Measurements from ENCODE around the gene UBASH3A. TPM values are rescaled to one million over a fixed set of nuclear protein-coding genes. Genes with fewer than 3 reads are reported as not detected.

UBASH3A gene
- total and polyA plus RNA-seq, 12 donors, result 0.09 to 1.2 (median 0.44) TPM; not detected in 2

DNA sequence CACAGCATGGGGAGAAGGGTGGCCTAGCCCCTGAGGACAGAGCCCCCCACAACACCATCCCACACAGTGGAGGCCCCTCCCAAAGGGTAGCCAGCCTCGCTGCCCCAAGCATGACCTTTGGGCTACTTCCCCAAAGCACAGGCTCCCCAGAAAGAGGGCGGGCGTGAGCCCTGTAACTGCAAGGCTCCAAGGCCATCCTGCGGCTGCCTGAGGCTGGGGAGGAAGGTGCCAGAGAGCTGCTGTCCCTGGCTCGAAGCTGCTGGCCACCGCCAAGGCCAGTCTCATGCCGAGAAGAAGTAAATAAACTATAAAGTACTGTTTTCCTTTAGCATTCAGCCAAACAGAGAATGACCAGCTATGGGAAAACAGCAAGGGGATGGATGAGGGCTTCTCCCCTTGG is 27.5 kb downstream of the UBASH3A start:
- no peak for TF ChIP-seq POLR2A (IDR thresholded peaks at IDR 0.05)
- TF ChIP-seq, protein P1, sequence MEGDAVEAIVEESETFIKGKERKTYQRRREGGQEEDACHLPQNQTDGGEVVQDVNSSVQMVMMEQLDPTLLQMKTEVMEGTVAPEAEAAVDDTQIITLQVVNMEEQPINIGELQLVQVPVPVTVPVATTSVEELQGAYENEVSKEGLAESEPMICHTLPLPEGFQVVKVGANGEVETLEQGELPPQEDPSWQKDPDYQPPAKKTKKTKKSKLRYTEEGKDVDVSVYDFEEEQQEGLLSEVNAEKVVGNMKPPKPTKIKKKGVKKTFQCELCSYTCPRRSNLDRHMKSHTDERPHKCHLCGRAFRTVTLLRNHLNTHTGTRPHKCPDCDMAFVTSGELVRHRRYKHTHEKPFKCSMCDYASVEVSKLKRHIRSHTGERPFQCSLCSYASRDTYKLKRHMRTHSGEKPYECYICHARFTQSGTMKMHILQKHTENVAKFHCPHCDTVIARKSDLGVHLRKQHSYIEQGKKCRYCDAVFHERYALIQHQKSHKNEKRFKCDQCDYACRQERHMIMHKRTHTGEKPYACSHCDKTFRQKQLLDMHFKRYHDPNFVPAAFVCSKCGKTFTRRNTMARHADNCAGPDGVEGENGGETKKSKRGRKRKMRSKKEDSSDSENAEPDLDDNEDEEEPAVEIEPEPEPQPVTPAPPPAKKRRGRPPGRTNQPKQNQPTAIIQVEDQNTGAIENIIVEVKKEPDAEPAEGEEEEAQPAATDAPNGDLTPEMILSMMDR (IDR thresholded peaks at IDR 0.05), result no peak
- H3K27ac ChIP-seq, result no peak overlapping the region
- no peak overlapping the region for H3K4me3 ChIP-seq
- intact Hi-C loops (cut with DNase I), result no loop called here
- H3K9me3 ChIP-seq (replicated peaks in 1 of 3), result no peaks in the 10 kb centered on the region
- peaks cover 0 to 9% of the 10 kb centered on the region in 2 donors for H3K4me1 ChIP-seq (replicated peaks in 1 of 2)
- peak in 5 of 7 donors; percentile 38 to 62 (median 57) for DNase-seq
- H3K27me3 ChIP-seq, result no peaks in the 10 kb centered on the region
- no peaks in the 10 kb centered on the region for H3K36me3 ChIP-seq (replicated peaks in 1 of 2)
- WGBS, 4 donors, result 16 to 50% (median 44%) methylated on average over 6 to 7 of the region's 7 CpGs

DNA sequence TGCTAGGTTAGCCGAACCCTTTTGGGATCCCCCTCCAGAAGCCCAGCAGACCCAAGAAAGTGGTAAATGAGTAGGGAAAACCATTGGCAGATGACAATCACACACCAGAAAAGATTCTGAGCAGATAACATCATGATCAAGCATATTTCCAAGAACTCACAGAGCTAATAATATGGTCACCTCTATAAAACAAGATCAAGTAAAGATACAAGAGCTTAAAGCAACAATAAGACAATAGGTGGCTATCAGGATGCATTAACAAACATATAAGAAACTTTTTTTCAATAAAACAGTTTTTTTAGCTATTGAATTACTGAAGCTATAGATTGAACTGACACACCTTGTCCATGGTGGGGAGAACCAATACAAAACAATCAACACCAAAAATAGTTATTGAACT is 29.0 kb downstream of the UBASH3A start:
- Histone ChIP-seq H3K27ac (no peak overlapping the region), H3K27me3 (no peaks in the 10 kb centered on the region), H3K4me1 (replicated peaks in 1 of 2) (peaks cover 0 to 9% of the 10 kb centered on the region in 2 donors), H3K9me3 (replicated peaks in 1 of 3) (no peaks in the 10 kb centered on the region), H3K4me3 (no peak overlapping the region), H3K36me3 (replicated peaks in 1 of 2) (no peaks in the 10 kb centered on the region)
- intact Hi-C loops (cut with DNase I), result no loop called here
- TF ChIP-seq, protein P1 (IDR thresholded peaks at IDR 0.05), result no peak
- no peak for TF ChIP-seq POLR2A (IDR thresholded peaks at IDR 0.05)
- 76 to 95% (median 79%) methylated on average over 1 of the region's 1 CpG for WGBS, 4 donors
- no peak for DNase-seq

DNA sequence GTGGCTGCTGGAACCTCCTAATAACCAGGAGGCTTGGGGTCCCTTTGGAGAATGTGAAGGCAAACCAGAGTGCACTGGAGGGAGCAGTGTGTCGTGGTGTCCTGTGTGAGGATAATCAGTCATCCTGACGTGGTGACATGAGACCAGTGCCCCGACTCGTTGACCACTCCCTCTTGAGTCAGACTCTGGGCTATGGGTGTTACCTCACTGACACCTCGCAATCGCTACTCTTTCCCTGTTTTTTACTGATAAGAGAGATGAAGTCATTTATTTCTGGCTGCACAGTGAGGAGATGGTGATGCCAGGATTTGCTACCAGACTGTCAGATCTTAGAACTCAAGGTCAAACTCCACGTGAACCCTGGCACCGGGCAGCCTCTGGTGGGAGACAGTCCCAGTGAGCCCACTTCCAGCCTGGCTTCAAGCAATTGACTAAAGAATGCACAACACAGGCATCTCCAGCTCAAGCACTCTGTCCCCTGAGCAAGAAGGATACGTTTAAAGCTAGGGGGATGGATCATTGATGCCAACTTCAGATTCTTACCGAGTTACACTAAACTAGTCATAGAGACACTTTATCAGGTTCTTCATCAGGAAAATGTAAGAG is 30.3 kb downstream of the UBASH3A start:
- Histone ChIP-seq H3K9me3 (replicated peaks in 1 of 3) (no peaks in the 10 kb centered on the region), H3K4me1 (replicated peaks in 1 of 2) (peaks cover 0 to 9% of the 10 kb centered on the region in 2 donors), H3K27ac (no peak overlapping the region), H3K4me3 (no peak overlapping the region), H3K36me3 (replicated peaks in 1 of 2) (no peaks in the 10 kb centered on the region), H3K27me3 (no peaks in the 10 kb centered on the region)
- TF ChIP-seq, protein P1 (IDR thresholded peaks at IDR 0.05), result no peak
- TF ChIP-seq POLR2A (IDR thresholded peaks at IDR 0.05), result no peak
- peak in 5 of 7 donors; percentile 42 to 67 (median 51) for DNase-seq
- WGBS, 4 donors, result 25 to 45% (median 32%) methylated on average over 9 to 10 of the region's 10 CpGs
- intact Hi-C loops (cut with DNase I), result no loop called here

DNA sequence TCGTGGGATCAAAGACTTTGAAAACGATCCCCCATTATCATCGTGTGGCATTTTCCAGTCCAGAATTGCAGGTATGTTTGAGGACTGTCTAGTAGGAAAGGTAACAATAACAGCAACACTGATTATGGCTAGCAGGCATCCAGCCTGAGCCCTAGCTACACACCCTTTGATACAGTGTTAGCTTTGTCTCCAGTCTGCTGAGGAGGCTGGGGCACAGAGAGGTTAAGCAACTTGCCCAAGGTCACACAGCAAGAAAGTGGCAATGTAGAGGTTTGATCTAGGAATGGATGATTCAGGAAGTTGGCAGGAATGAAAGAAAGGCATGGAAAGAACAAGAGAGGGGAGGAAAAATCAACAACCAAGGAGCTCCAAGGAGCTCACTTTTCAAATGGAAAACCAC is 31.2 kb downstream of the UBASH3A start:
- no peak for TF ChIP-seq POLR2A (IDR thresholded peaks at IDR 0.05)
- TF ChIP-seq, protein P1 (IDR thresholded peaks at IDR 0.05), result no peak
- intact Hi-C loops (cut with DNase I), result no loop called here
- Histone ChIP-seq H3K4me1 (replicated peaks in 1 of 2) (peaks cover 0 to 9% of the 10 kb centered on the region in 2 donors), H3K9me3 (replicated peaks in 1 of 3) (no peaks in the 10 kb centered on the region), H3K4me3 (no peak overlapping the region), H3K36me3 (replicated peaks in 1 of 2) (no peaks in the 10 kb centered on the region), H3K27me3 (no peaks in the 10 kb centered on the region), H3K27ac (no peak overlapping the region)
- DNase-seq, result no peak
- 62 to 69% (median 67%) methylated on average over 3 of the region's 3 CpGs for WGBS, 4 donors
